Measurements from ENCODE around the gene DPYSL5. TPM values are rescaled to one million over a fixed set of nuclear protein-coding genes. Genes with fewer than 3 reads are reported as not detected.

Gene DPYSL5
- total and polyA plus RNA-seq, 2 donors (not counting 3 experiments of a cell fraction or from before 2014, with no cell fraction given) = not detected

- CTCF ChIA-PET = interaction anchor here (0.8 to 2.5 kb wide), 7 partner anchors 8 to 44 kb away, joined by 3 to 9 read pairs (median 4); no protein-coding TSS in a partner anchor
- H3K4me1 ChIP-seq (ENCODE audit: control insufficient read depth, extremely low read depth, insufficient read depth, low read length) = peaks cover 2% of the 10 kb centered on the region
- POLR2A ChIA-PET = interaction anchor here (0.6 kb wide), 1 partner anchor 23 kb away, joined by 4 read pairs; no protein-coding TSS in a partner anchor
- H3K9ac ChIP-seq (replicated peaks; ENCODE audit: extremely low read depth, insufficient read depth, low read length) = no peak overlapping the region
- H3K36me3 ChIP-seq (ENCODE audit: control insufficient read depth in 2 of 2, extremely low read depth in 1 of 2, insufficient read depth in 2 of 2, low read length in 2 of 2) = no peaks in the 10 kb centered on the region
- dilution Hi-C loops (cut with MboI; ENCODE audit: extremely low pct_ligation_motif_present, low sequenced_read_pairs) = no loop called here
- H3K4me3 ChIP-seq (replicated peaks in 1 of 3; ENCODE audit: insufficient read depth in 1 of 3, low read depth in 1 of 3, low read length in 3 of 3) = peak overlapping the region in 1 of 3 experiments; percentile 75
- FAIRE-seq (no peak), DNase-seq (ENCODE audit: low read depth, low spot score) (peak; percentile 9)
- no TSS peak for BruUV-seq (replicated peaks)
- H2AFZ ChIP-seq (ENCODE audit: low read depth, low read length) = peak overlapping the region; percentile 21
- peak; percentile 35 for TF ChIP-seq EZH2 (IDR thresholded peaks at IDR 0.05; ENCODE audit: borderline replicate concordance, low read depth, low read length, severe bottlenecking)
- TF ChIP-seq MAX (IDR thresholded peaks at IDR 0.05; ENCODE audit: insufficient read depth, insufficient read length) = no peak
- no peaks in the 10 kb centered on the region for H3K9me3 ChIP-seq (replicated peaks; ENCODE audit: control insufficient read depth, insufficient read depth, low read length)
- no peaks in the 10 kb centered on the region for H4K20me1 ChIP-seq (replicated peaks; ENCODE audit: control insufficient read depth, extremely low read depth, insufficient read depth, low read length)
- H3K4me2 ChIP-seq (ENCODE audit: insufficient read depth, low read length) = peak overlapping the region; percentile 37
- H3K9me1 ChIP-seq (replicated peaks; ENCODE audit: control insufficient read depth, extremely low read depth, insufficient read depth, low read length) = no peaks in the 10 kb centered on the region
- H3K27ac ChIP-seq (ENCODE audit: insufficient read depth, low read depth, low read length) = no peak overlapping the region
- intact Hi-C loops (cut with micrococcal nuclease) = no loop called here
- no peaks in the 10 kb centered on the region for H3K79me2 ChIP-seq (ENCODE audit: control insufficient read depth, insufficient read depth, low read length)
- H3K27me3 ChIP-seq (ENCODE audit: control insufficient read depth in 2 of 2, insufficient read depth in 2 of 2, low read length in 2 of 2) = peaks cover 20 to 21% of the 10 kb centered on the region in 2 experiments
Measured at GRCh38 chr2:26970928-26971627, 123.1 kb downstream of the DPYSL5 start.

- intact Hi-C loops (cut with micrococcal nuclease) (no loop called here), dilution Hi-C loops (cut with MboI; ENCODE audit: extremely low pct_ligation_motif_present, low sequenced_read_pairs) (no loop called here)
- Histone ChIP-seq H3K4me2 (ENCODE audit: insufficient read depth, low read length) (no peak overlapping the region), H4K20me1 (replicated peaks; ENCODE audit: control insufficient read depth, extremely low read depth, insufficient read depth, low read length) (no peaks in the 10 kb centered on the region), H3K27me3 (ENCODE audit: control insufficient read depth in 2 of 2, insufficient read depth in 2 of 2, low read length in 2 of 2) (peaks cover 24 to 25% of the 10 kb centered on the region in 2 experiments), H3K4me1 (ENCODE audit: control insufficient read depth, extremely low read depth, insufficient read depth, low read length) (peaks cover 2% of the 10 kb centered on the region), H3K9me3 (replicated peaks; ENCODE audit: control insufficient read depth, insufficient read depth, low read length) (no peaks in the 10 kb centered on the region), H3K9me1 (replicated peaks; ENCODE audit: control insufficient read depth, extremely low read depth, insufficient read depth, low read length) (no peaks in the 10 kb centered on the region), H3K4me3 (replicated peaks in 1 of 3; ENCODE audit: insufficient read depth in 1 of 3, low read depth in 1 of 3, low read length in 3 of 3) (no peak overlapping the region), H3K36me3 (ENCODE audit: control insufficient read depth in 2 of 2, extremely low read depth in 1 of 2, insufficient read depth in 2 of 2, low read length in 2 of 2) (no peaks in the 10 kb centered on the region), H2AFZ (ENCODE audit: low read depth, low read length) (no peak overlapping the region), H3K27ac (ENCODE audit: insufficient read depth, low read depth, low read length) (no peak overlapping the region), H3K9ac (replicated peaks; ENCODE audit: extremely low read depth, insufficient read depth, low read length) (no peak overlapping the region), H3K79me2 (ENCODE audit: control insufficient read depth, insufficient read depth, low read length) (no peaks in the 10 kb centered on the region)
- FAIRE-seq (no peak), DNase-seq (ENCODE audit: low read depth, low spot score) (no peak)
- TF ChIP-seq POLR2A (IDR thresholded peaks at IDR 0.05; ENCODE audit: low read depth, low read length) (no peak), FOS (IDR thresholded peaks at IDR 0.05; ENCODE audit: borderline replicate concordance, insufficient read depth, low read length) (no peak), EZH2 (IDR thresholded peaks at IDR 0.05; ENCODE audit: borderline replicate concordance, low read depth, low read length, severe bottlenecking) (no peak), JUN (IDR thresholded peaks at IDR 0.05; ENCODE audit: borderline replicate concordance, insufficient read depth, insufficient read length, low read depth) (no peak), CTCF (IDR thresholded peaks at IDR 0.05; ENCODE audit: extremely low read depth in 1 of 2, insufficient read depth in 1 of 2, low read depth in 1 of 2, low read length in 2 of 2) (no peak), MYC (IDR thresholded peaks at IDR 0.05; ENCODE audit: low read depth, low read length) (no peak), POLR2AphosphoS5 (IDR thresholded peaks at IDR 0.05; ENCODE audit: insufficient read depth, low read depth, low read length) (no peak), GATA2 (IDR thresholded peaks at IDR 0.05; ENCODE audit: insufficient read depth, insufficient read length, low read depth, low read length) (no peak), MAX (IDR thresholded peaks at IDR 0.05; ENCODE audit: insufficient read depth, insufficient read length) (no peak)
- CTCF ChIA-PET = interaction anchor here (0.9 to 2.5 kb wide), 6 partner anchors 9 to 29 kb away, joined by 3 to 19 read pairs (median 6); no protein-coding TSS in a partner anchor
- POLR2A ChIA-PET = interaction anchor here (0.6 kb wide), 1 partner anchor 22 kb away, joined by 4 read pairs; no protein-coding TSS in a partner anchor
- no TSS peak for BruUV-seq (replicated peaks)
Measured at GRCh38 chr2:26971911-26972786, 124.2 kb downstream of the DPYSL5 start.
